ENCODE measurements around the gene APOA4.

APOA4 gene

DNA sequence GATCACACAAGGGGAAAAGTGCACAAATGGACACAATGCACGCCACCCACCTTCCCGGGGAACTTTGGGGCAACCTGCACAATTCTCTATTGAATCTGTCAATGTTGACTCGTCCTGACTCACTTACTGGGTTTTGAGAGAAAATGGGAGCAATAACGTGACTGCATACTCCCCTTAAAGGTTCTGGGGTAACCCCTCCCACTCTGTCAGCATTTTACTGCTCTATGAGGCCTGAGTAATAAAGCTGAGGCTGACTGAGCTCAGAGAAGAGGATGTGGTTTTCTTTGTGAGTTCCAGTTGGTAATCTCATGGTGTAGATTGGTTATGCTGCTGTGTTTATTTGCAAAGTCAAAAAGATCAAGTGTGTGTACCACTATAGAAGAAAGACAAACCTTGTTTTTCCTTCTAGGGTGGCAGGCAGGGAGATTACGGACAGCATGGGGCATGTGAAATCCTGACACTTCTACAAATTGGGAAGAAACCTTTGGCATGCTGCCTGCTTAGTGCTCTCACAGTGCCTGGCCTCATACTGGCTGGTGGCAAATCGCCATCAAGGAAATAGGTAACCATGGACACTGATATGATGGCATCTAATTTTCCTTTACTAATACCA lies 30.5 kb upstream of the APOA4 start:
- in situ Hi-C loops (cut with MboI; ENCODE audit: low pct_unique_long_range_greater_than_20kb, low sequenced_read_pairs, unreplicated experiment) = no loop called here
- peak; percentile 90 for DNase-seq (ENCODE audit: low spot score)
- TF ChIP-seq, protein P1, sequence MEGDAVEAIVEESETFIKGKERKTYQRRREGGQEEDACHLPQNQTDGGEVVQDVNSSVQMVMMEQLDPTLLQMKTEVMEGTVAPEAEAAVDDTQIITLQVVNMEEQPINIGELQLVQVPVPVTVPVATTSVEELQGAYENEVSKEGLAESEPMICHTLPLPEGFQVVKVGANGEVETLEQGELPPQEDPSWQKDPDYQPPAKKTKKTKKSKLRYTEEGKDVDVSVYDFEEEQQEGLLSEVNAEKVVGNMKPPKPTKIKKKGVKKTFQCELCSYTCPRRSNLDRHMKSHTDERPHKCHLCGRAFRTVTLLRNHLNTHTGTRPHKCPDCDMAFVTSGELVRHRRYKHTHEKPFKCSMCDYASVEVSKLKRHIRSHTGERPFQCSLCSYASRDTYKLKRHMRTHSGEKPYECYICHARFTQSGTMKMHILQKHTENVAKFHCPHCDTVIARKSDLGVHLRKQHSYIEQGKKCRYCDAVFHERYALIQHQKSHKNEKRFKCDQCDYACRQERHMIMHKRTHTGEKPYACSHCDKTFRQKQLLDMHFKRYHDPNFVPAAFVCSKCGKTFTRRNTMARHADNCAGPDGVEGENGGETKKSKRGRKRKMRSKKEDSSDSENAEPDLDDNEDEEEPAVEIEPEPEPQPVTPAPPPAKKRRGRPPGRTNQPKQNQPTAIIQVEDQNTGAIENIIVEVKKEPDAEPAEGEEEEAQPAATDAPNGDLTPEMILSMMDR (IDR thresholded peaks at IDR 0.05; ENCODE audit: extremely low read depth, insufficient read depth, missing control alignments) = no peak

- DNase-seq (ENCODE audit: low spot score) = no peak
- TF ChIP-seq, protein P1 (IDR thresholded peaks at IDR 0.05; ENCODE audit: extremely low read depth, insufficient read depth, missing control alignments) = no peak
- in situ Hi-C loops (cut with MboI; ENCODE audit: low pct_unique_long_range_greater_than_20kb, low sequenced_read_pairs, unreplicated experiment) = no loop called here
Observed at GRCh38 chr11:116852261-116853031, 29.3 kb upstream of the APOA4 start.

- in situ Hi-C loops (cut with MboI; ENCODE audit: low pct_unique_long_range_greater_than_20kb, low sequenced_read_pairs, unreplicated experiment) = no loop called here
- TF ChIP-seq, protein P1 (IDR thresholded peaks at IDR 0.05; ENCODE audit: extremely low read depth, insufficient read depth, missing control alignments) = no peak
- DNase-seq (ENCODE audit: low spot score) = no peak
Observed at GRCh38 chr11:116851626-116852025, 28.5 kb upstream of the APOA4 start.

DNA sequence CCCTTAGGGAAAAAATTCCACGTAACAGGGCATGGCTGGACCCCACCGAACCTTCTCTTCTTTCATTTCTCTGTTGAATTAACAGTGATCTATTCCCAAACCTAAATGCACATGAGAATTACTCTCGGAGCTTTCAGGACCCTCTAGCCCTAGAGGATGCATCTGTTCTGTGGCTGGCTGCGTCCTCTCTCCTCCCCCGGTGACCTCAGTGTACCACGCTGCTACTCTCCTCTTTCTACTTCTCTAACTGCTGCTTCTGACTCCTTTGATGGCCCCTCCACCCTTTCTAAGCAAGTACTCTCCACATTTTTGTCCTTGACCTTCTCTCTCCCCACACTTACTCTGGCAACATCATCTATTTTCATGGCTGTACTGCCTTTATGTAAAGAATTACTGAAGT lies 26.4 kb upstream of the APOA4 start:
- TF ChIP-seq, protein P1 (IDR thresholded peaks at IDR 0.05; ENCODE audit: extremely low read depth, insufficient read depth, missing control alignments) = no peak
- DNase-seq (ENCODE audit: low spot score) = no peak
- in situ Hi-C loops (cut with MboI; ENCODE audit: low pct_unique_long_range_greater_than_20kb, low sequenced_read_pairs, unreplicated experiment) = no loop called here

DNA sequence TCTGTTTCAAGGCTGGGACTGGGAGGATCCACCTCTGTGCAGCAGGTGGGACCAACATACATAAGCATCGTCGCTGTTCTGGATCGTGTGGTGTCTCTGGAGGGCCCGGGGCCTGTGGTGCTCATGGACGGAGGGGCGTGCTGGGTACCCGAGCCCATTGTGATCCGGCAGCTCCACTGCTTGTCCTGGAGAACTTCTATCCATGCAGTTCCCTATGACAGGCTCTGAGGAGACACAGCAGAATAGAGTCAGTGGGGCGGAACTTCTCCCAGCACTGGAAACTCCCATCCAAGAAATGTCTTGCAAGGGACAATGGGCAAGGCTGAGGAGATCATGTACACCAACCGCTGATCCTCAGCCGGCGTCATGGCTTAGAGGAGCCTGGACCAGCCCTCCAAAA lies 26.0 kb upstream of the APOA4 start:
- no peak for DNase-seq (ENCODE audit: low spot score)
- TF ChIP-seq, protein P1 (IDR thresholded peaks at IDR 0.05; ENCODE audit: extremely low read depth, insufficient read depth, missing control alignments) = no peak
- in situ Hi-C loops (cut with MboI; ENCODE audit: low pct_unique_long_range_greater_than_20kb, low sequenced_read_pairs, unreplicated experiment) = no loop called here

DNA sequence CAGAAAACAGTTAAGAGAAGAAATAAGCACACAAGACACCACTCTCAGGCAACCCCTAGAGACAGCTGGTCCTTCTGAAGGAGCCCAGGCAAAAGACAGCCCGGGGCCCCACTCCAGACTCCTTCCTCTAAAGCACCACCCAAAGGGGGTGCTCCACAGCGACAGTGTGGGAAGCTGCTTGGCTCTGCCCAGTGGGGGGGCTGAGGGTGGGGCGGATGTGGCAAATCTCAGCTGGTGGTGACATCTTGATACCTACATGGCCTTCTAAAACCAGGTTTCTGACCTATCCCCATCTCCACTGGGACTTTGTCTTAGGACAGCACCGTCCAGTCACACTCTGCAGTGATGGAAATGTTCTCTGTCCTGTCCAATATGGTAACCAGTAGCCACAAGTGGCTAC lies 24.5 kb upstream of the APOA4 start:
- TF ChIP-seq, protein P1 (IDR thresholded peaks at IDR 0.05; ENCODE audit: extremely low read depth, insufficient read depth, missing control alignments) = no peak
- in situ Hi-C loops (cut with MboI; ENCODE audit: low pct_unique_long_range_greater_than_20kb, low sequenced_read_pairs, unreplicated experiment) = no loop called here
- no peak for DNase-seq (ENCODE audit: low spot score)

Measured in GM13977 (cell line).